Neuron (in vitro differentiated cells): Measurements from ENCODE around the gene DUSP7.

Experiments used
- H2AFZ ChIP-seq: one replicate; pipeline ENCODE4 v1.6.1; 2013; ENCODE audit warnings: low read depth, mild to moderate bottlenecking, inconsistent platforms, low read length, moderate library complexity
- H3K27me3 ChIP-seq: one replicate; pipeline ENCODE4 v1.6.1; 2013; ENCODE audit warnings: low read length; ENCODE audit not compliant: insufficient read depth
- H3K36me3 ChIP-seq: one replicate; pipeline ENCODE4 v1.6.1; 2013; ENCODE audit warnings: low read length; ENCODE audit not compliant: insufficient read depth
- H3K4me1 ChIP-seq: one replicate; pipeline ENCODE4 v1.6.1; 2013; ENCODE audit warnings: low read length; ENCODE audit not compliant: insufficient read depth
- H3K4me3 ChIP-seq: 2 replicates; pipeline ENCODE4 v1.5.1; 2013; ENCODE audit warnings: mild to moderate bottlenecking, low read length, moderate library complexity
- H3K9me3 ChIP-seq: one replicate; pipeline ENCODE4 v1.6.1; 2013; ENCODE audit warnings: low read length

Gene DUSP7

GRCh38 chr3:52006820-52007133 is 49.6 kb downstream of the DUSP7 start:
- Histone ChIP-seq H3K27me3 (no peaks in the 10 kb centered on the region), H3K4me3 (no peak overlapping the region), H3K36me3 (no peaks in the 10 kb centered on the region), H2AFZ (no peak overlapping the region), H3K4me1 (peaks cover 49% of the 10 kb centered on the region), H3K9me3 (no peaks in the 10 kb centered on the region)

GRCh38 chr3:52006017-52006819 is 50.2 kb downstream of the DUSP7 start:
- H2AFZ ChIP-seq, result peak overlapping the region; percentile 81

GRCh38 chr3:52005571-52005986 is 50.8 kb downstream of the DUSP7 start:
- no peaks in the 10 kb centered on the region for H3K9me3 ChIP-seq
- peaks cover 51% of the 10 kb centered on the region for H3K4me1 ChIP-seq
- no peak overlapping the region for H3K4me3 ChIP-seq
- H3K27me3 ChIP-seq, result no peaks in the 10 kb centered on the region
- H2AFZ ChIP-seq, result peak overlapping the region; percentile 81
- H3K36me3 ChIP-seq, result no peaks in the 10 kb centered on the region

More at GRCh38 chr3:52006017-52006819, 50.2 kb downstream of the DUSP7 start:
- H3K36me3 ChIP-seq, result no peaks in the 10 kb centered on the region
- no peak overlapping the region for H3K4me3 ChIP-seq
- no peaks in the 10 kb centered on the region for H3K9me3 ChIP-seq
- peaks cover 51% of the 10 kb centered on the region for H3K4me1 ChIP-seq
- no peaks in the 10 kb centered on the region for H3K27me3 ChIP-seq

GRCh38 chr3:52004906-52005395 is 51.4 kb downstream of the DUSP7 start:
- no peak overlapping the region for H3K4me3 ChIP-seq
- no peaks in the 10 kb centered on the region for H3K36me3 ChIP-seq
- H3K4me1 ChIP-seq, result peaks cover 51% of the 10 kb centered on the region

GRCh38 chr3:52004163-52004787 is 52.1 kb downstream of the DUSP7 start:
- Histone ChIP-seq H2AFZ (no peak overlapping the region), H3K9me3 (no peaks in the 10 kb centered on the region), H3K4me1 (peaks cover 51% of the 10 kb centered on the region), H3K27me3 (no peaks in the 10 kb centered on the region), H3K4me3 (no peak overlapping the region), H3K36me3 (no peaks in the 10 kb centered on the region)

More at GRCh38 chr3:52004906-52005395, 51.4 kb downstream of the DUSP7 start:
- H3K9me3 ChIP-seq, result no peaks in the 10 kb centered on the region
- no peak overlapping the region for H2AFZ ChIP-seq
- no peaks in the 10 kb centered on the region for H3K27me3 ChIP-seq

GRCh38 chr3:52002748-52003147 is 53.6 kb downstream of the DUSP7 start:
- H3K27me3 ChIP-seq, result no peaks in the 10 kb centered on the region
- H3K36me3 ChIP-seq, result no peaks in the 10 kb centered on the region
- H3K9me3 ChIP-seq, result no peaks in the 10 kb centered on the region
- H2AFZ ChIP-seq, result peak overlapping the region; percentile 23
- H3K4me3 ChIP-seq, result peak overlapping the region; percentile 32
- peaks cover 51% of the 10 kb centered on the region for H3K4me1 ChIP-seq

GRCh38 chr3:52001443-52001974 is 54.9 kb downstream of the DUSP7 start:
- Histone ChIP-seq H3K4me1 (peaks cover 50% of the 10 kb centered on the region), H3K36me3 (no peaks in the 10 kb centered on the region), H3K27me3 (no peaks in the 10 kb centered on the region), H3K9me3 (no peaks in the 10 kb centered on the region), H3K4me3 (no peak overlapping the region), H2AFZ (no peak overlapping the region)

GRCh38 chr3:51999846-52000245 is 56.5 kb downstream of the DUSP7 start:
- peaks cover 37% of the 10 kb centered on the region for H3K4me1 ChIP-seq
- H3K9me3 ChIP-seq, result no peaks in the 10 kb centered on the region
- no peaks in the 10 kb centered on the region for H3K27me3 ChIP-seq
- peaks cover 2% of the 10 kb centered on the region for H3K36me3 ChIP-seq
- no peak overlapping the region for H3K4me3 ChIP-seq
- no peak overlapping the region for H2AFZ ChIP-seq
